Panc1 (cell line): ENCODE results near the gene AP1S1. TPM values are rescaled to one million over a fixed set of nuclear protein-coding genes. Genes with fewer than 3 reads are reported as not detected.
A peak's percentile ranks its signal among the peaks of the same experiment; 100 is the strongest.

Experiments
- ATAC-seq: fragments of 200-7000 bp; cut with Tn5 transposase; 2 replicates; pipeline ENCODE4 v1.9.1; 2020; ENCODE audit warnings: mild to moderate bottlenecking, moderate library complexity
- BruUV-seq: library from RNA; stranded (reverse); fragments of 400-500 nt; replicated peaks from 2 replicates; lab custom pipeline; 2021; lab: Mats Ljungman, UMichigan
- CTCF ChIA-PET: fragments of 300-600 bp; sonication (Branson Sonifier 250); formaldehyde crosslinking; loops from one replicate; lab custom pipeline; 2022; ENCODE audit warnings: antibody characterized with exemption; lab: Charles Lee
- POLR2A ChIA-PET: fragments of 300-600 bp; sonication (Branson Sonifier 250); formaldehyde crosslinking; loops from one replicate; lab custom pipeline; 2022; ENCODE audit warnings: antibody characterized with exemption; lab: Charles Lee
- DNase-seq: peaks from one replicate; pipeline ENCODE4 v3.0.0-alpha.2; 2010; ENCODE audit warnings: low read depth, low spot score
- H3K27ac ChIP-seq: 2 replicates; pipeline ENCODE4 v1.5.1; 2011; ENCODE audit warnings: mild to moderate bottlenecking, low read length, inconsistent platforms
- H3K27me3 ChIP-seq: fragments of 200-500 bp; sonication (Bioruptor generic); 2 replicates; pipeline ENCODE4 v1.6.0; 2014; ENCODE audit warnings: low read length, inconsistent platforms; ENCODE audit not compliant: control insufficient read depth, insufficient read depth
- H3K36me3 ChIP-seq: fragments of 200-500 bp; sonication (Bioruptor generic); 2 replicates; pipeline ENCODE4 v1.5.1; 2014; ENCODE audit warnings: inconsistent platforms, mild to moderate bottlenecking, low read length, moderate library complexity; ENCODE audit not compliant: control insufficient read depth, insufficient read depth
- H3K4me1 ChIP-seq: 2 replicates; pipeline ENCODE4 v1.5.1; 2011; ENCODE audit warnings: inconsistent platforms, mild to moderate bottlenecking, low read length, moderate library complexity; ENCODE audit not compliant: control insufficient read depth, insufficient read depth
- H3K4me3 ChIP-seq, 2 experiments: 2 replicates each; pipeline ENCODE4 v1.5.1; 2011 to 2012; ENCODE audit warnings: low read depth in 2 of 2, low read length in 2 of 2, mild to moderate bottlenecking in 2 of 2, inconsistent platforms in 1 of 2, moderate library complexity in 1 of 2
- H3K9me3 ChIP-seq: fragments of 200-500 bp; sonication (Bioruptor generic); 2 replicates; pipeline ENCODE4 v1.5.1; 2014; ENCODE audit warnings: low read depth, mild to moderate bottlenecking, inconsistent platforms, low read length, moderate library complexity; ENCODE audit not compliant: control insufficient read depth, insufficient read depth
- CTCF ChIP-seq: fragments of 450-650 bp; IDR thresholded peaks from 2 replicates; pipeline ENCODE4 v1.5.1; 2017; ENCODE audit warnings: mild to moderate bottlenecking
- POLR2AphosphoS5 ChIP-seq: IDR thresholded peaks from 2 replicates; pipeline ENCODE4 v1.6.1; 2012; ENCODE audit warnings: mild to moderate bottlenecking, low read depth, low read length, moderate library complexity
- SIN3A ChIP-seq: IDR thresholded peaks from 2 replicates; pipeline ENCODE4 v1.6.1; 2012; ENCODE audit warnings: low read depth, mild to moderate bottlenecking, low read length, moderate library complexity, borderline replicate concordance; ENCODE audit not compliant: insufficient read depth
- TCF7L2 ChIP-seq: IDR thresholded peaks from 2 replicates; pipeline ENCODE4 v1.6.1; 2011; ENCODE audit warnings: mild to moderate bottlenecking, low read depth, low read length, inconsistent platforms
- in situ Hi-C: cut with HindIII; loops from 2 replicates; pipeline ENCODE4 v1.10.0; 2016; ENCODE audit warnings: low sequenced_read_pairs, low pct_unique_long_range_greater_than_20kb
- intact Hi-C: fragments of 100-400 bp; cut with micrococcal nuclease; formaldehyde crosslinking; loops from one replicate; pipeline ENCODE4 v1.10.0; 2022; ENCODE audit not compliant: unreplicated experiment
- total RNA-seq: library from RNA; stranded (reverse); gene quantifications from one replicate; pipeline ENCODE4 v1.2.1, GENCODE V29; 2021; ENCODE audit not compliant: unreplicated experiment
- TF ChIP-seq, protein P1 (sequence below), 2 experiments: IDR thresholded peaks; 2 replicates each; pipeline ENCODE4 v1.6.1; 2011 to 2012; ENCODE audit warnings: low read depth in 2 of 2, control low read depth in 1 of 2, low read length in 1 of 2, mild to moderate bottlenecking in 1 of 2, moderate library complexity in 1 of 2; ENCODE audit not compliant: insufficient read depth in 1 of 2

The AP1S1 gene
- total RNA-seq, 1 experiment from 2014 or later: 74.2 TPM

DNA sequence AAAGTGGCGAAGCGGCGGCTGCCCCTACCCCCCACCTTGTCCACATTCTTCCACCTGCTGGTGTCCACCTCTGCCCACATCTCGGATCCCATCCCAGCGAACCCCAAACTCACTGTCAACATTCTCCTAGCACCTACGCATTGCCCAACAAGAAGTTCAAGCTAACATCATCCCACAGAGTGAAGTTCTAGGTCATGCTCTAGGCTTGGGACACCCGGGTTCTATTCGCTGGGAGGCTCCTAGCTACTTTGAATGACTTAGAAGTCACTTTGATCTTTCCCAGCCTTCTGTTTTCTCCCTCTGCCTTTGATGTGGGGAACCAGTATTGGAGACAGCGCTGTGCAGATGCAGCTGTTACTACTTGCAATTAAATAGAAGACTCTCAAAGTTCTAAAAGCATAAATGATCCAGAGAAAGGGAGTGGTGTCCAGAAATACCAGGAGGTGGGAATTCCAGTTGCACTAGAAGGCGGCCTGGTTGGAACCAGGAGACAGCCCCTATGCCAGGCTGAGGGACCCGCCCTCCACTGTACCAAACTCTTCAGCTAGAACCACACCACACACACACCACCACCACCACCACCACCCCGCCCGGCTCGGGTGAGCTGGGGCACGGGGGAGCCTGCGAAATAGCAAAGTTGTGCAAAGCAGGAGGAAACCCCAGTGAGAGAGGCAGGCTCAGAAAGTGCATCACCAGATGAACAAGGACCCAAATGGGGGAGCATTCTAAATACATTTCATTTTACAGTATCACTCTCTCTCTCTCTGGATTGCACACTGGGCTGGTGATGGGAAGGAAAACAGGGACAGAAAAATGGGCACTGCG is 16.6 kb downstream of the AP1S1 start:
- Histone ChIP-seq H3K9me3 (no peaks in the 10 kb centered on the region), H3K27ac (no peak overlapping the region), H3K4me3 (no peak overlapping the region), H3K4me1 (peaks cover 47% of the 10 kb centered on the region), H3K36me3 (no peaks in the 10 kb centered on the region), H3K27me3 (peaks cover 16% of the 10 kb centered on the region)
- CTCF ChIA-PET: interaction anchor here (0.9 to 1.6 kb wide), 4 partner anchors 21 to 27 kb away, joined by 3 to 10 read pairs (median 6); no protein-coding TSS in a partner anchor
- ATAC-seq: no peak
- POLR2A ChIA-PET: interaction anchor here (0.6 kb wide), 2 partner anchors 86 to 91 kb away, joined by 6 to 11 read pairs; partner anchors contain the start of gene TRIM56
- DNase-seq: no peak
- no TSS peak for BruUV-seq
- intact Hi-C loops: no loop called here
- TF ChIP-seq, protein P1, sequence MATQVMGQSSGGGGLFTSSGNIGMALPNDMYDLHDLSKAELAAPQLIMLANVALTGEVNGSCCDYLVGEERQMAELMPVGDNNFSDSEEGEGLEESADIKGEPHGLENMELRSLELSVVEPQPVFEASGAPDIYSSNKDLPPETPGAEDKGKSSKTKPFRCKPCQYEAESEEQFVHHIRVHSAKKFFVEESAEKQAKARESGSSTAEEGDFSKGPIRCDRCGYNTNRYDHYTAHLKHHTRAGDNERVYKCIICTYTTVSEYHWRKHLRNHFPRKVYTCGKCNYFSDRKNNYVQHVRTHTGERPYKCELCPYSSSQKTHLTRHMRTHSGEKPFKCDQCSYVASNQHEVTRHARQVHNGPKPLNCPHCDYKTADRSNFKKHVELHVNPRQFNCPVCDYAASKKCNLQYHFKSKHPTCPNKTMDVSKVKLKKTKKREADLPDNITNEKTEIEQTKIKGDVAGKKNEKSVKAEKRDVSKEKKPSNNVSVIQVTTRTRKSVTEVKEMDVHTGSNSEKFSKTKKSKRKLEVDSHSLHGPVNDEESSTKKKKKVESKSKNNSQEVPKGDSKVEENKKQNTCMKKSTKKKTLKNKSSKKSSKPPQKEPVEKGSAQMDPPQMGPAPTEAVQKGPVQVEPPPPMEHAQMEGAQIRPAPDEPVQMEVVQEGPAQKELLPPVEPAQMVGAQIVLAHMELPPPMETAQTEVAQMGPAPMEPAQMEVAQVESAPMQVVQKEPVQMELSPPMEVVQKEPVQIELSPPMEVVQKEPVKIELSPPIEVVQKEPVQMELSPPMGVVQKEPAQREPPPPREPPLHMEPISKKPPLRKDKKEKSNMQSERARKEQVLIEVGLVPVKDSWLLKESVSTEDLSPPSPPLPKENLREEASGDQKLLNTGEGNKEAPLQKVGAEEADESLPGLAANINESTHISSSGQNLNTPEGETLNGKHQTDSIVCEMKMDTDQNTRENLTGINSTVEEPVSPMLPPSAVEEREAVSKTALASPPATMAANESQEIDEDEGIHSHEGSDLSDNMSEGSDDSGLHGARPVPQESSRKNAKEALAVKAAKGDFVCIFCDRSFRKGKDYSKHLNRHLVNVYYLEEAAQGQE (IDR thresholded peaks at IDR 0.05; ENCODE audit: insufficient read depth in 1 of 2, low read depth in 2 of 2, low read length in 1 of 2): no peak
- TF ChIP-seq TCF7L2: peak; percentile 52; the same call in 1 of the 2 replicates
- in situ Hi-C loops: no loop called here

DNA sequence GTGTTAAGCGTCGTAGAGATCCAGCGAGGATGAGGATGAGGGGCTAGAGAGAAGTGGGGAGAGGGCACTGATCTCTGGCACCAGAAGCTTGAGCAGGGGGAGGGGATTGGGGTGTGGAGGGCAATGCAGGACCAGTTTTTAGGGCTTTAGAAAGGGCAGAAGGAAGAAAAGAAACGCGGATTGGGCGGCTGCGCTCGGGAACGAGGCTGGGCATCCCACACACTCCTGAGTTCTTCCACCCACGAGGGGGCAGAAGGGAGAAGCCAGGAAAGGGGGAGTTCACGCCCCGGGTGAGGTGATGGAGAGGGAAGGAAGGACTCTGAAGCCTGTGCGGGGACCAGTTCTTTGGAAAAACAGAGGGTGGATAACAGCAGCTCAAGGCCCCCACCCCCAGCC is 17.2 kb downstream of the AP1S1 start:
- Histone ChIP-seq H3K27me3 (peaks cover 16% of the 10 kb centered on the region), H3K4me1 (peaks cover 44% of the 10 kb centered on the region), H3K27ac (no peak overlapping the region), H3K9me3 (no peaks in the 10 kb centered on the region), H3K36me3 (no peaks in the 10 kb centered on the region), H3K4me3 (0 out of 4 replicates have a peak overlapping the region, but pooled peaks of 1 of the 2 experiments have one; percentile 62)
- no peak for TF ChIP-seq TCF7L2
- TF ChIP-seq POLR2AphosphoS5: no peak
- TF ChIP-seq, protein P1 (IDR thresholded peaks at IDR 0.05; ENCODE audit: insufficient read depth in 1 of 2, low read depth in 2 of 2, low read length in 1 of 2): no peak
- TF ChIP-seq CTCF: peak; percentile 55
- TF ChIP-seq SIN3A: no peak
- ATAC-seq: no peak
- POLR2A ChIA-PET: interaction anchor here (0.6 kb wide), 1 partner anchor 86 kb away, joined by 11 read pairs; the partner anchor contains the start of gene TRIM56
- BruUV-seq: no TSS peak
- intact Hi-C loops (no loop called here), in situ Hi-C loops (no loop called here)
- DNase-seq: no peak
- CTCF ChIA-PET: interaction anchor here (1.1 to 1.4 kb wide), 2 partner anchors 21 to 28 kb away, joined by 3 to 8 read pairs; no protein-coding TSS in a partner anchor
